Activated naive CD8-positive, alpha-beta T cell treated with anti-CD3 and anti-CD28 coated beads, Interleukin-2, amount 10 ng/mL, durations not matched to agents 7 days and 5 days (primary cell): ENCODE data around the gene UQCC2. TPM values are rescaled to one million over a fixed set of nuclear protein-coding genes. Genes with fewer than 3 reads are reported as not detected.

ENCODE experiments used
- ATAC-seq: fragments of 150-1000 bp; cut with Tn5 transposase; one replicate; pipeline ENCODE4 v1.10.0; 2021; ENCODE audit warnings: low read depth, moderate library complexity
- POLR2A ChIA-PET: fragments of 350-600 bp; sonication (Branson Sonifier 250); formaldehyde crosslinking; loops from one replicate; lab custom pipeline; 2021; ENCODE audit warnings: antibody characterized with exemption; lab: Charles Lee
- DNase-seq: peaks from one replicate; pipeline ENCODE4 v3.0.0; 2021
- H3K27ac Mint-ChIP-seq: one replicate; pipeline ENCODE4 v1.8.0; 2022; ENCODE audit warnings: mild to moderate bottlenecking, mixed read lengths
- H3K27me3 Mint-ChIP-seq: one replicate; pipeline ENCODE4 v1.8.0; 2022; ENCODE audit warnings: mild to moderate bottlenecking, moderate library complexity, mixed read lengths
- H3K36me3 Mint-ChIP-seq: one replicate; pipeline ENCODE4 v1.8.0; 2021; ENCODE audit warnings: mild to moderate bottlenecking, mixed read lengths
- H3K4me1 Mint-ChIP-seq: one replicate; pipeline ENCODE4 v1.8.0; 2021; ENCODE audit warnings: mixed read lengths
- H3K4me3 Mint-ChIP-seq: one replicate; pipeline ENCODE4 v1.8.0; 2022; ENCODE audit warnings: mild to moderate bottlenecking, moderate library complexity, mixed read lengths
- H3K9me3 Mint-ChIP-seq: one replicate; pipeline ENCODE4 v1.8.0; 2021; ENCODE audit warnings: mixed read lengths
- total RNA-seq, 2 experiments: library from RNA; stranded (reverse); gene quantifications; one replicate each; pipeline ENCODE4 v1.2.3, GENCODE V29; 2021

Gene UQCC2
- total RNA-seq, 2 experiments from 2014 or later: 60.9 to 64.0 TPM

DNA sequence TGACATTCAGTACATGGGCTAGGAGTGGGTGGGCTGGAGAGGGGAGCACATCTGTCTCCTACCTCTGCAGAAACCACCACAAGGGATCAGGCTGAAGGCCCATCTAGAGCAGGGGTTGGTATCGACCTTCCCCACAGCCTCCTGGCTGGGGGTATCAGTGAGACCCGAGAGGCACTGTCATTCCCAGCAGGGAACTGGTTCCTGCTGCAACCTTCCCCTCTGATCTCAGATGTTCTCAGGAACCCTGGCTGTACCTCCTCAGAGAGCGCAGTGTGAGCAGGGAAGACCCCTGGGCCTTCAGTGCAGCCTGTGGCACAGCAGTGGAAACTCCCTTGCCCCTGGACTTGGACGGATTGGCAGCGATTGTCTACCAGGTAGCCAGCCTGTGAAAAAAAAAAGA lies 27.4 kb upstream of the UQCC2 start:
- Mint-ChIP-seq H3K4me3 (no peak overlapping the region), H3K4me1 (no peaks in the 10 kb centered on the region), H3K27ac (no peak overlapping the region), H3K27me3 (peaks cover 13% of the 10 kb centered on the region), H3K36me3 (no peaks in the 10 kb centered on the region), H3K9me3 (no peaks in the 10 kb centered on the region)
- POLR2A ChIA-PET: no interaction called here
- ATAC-seq: no peak
- DNase-seq: no peak

DNA sequence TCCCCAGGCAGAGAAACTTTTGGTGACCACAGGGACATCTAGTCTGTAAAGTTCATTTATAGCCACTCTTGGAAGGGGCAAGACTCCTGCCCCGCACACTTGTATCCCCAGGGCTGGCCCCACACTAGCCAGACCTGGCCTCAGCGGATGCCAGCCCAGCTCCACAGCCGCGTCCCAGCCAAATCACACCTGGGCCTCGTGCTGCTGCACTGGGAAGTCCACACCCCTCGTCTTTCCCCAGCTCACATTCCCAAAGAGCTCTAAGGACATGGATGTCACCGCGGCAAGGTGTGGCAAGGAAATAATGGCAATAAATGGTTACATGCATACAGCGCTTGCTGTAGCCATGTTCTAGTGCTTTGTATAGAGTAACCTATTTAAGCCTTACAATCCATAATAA lies 26.7 kb upstream of the UQCC2 start:
- DNase-seq (no peak), ATAC-seq (no peak)
- Mint-ChIP-seq H3K27me3 (peaks cover 6% of the 10 kb centered on the region), H3K4me3 (no peak overlapping the region), H3K36me3 (no peaks in the 10 kb centered on the region), H3K4me1 (no peaks in the 10 kb centered on the region), H3K27ac (no peak overlapping the region), H3K9me3 (no peaks in the 10 kb centered on the region)
- POLR2A ChIA-PET: no interaction called here

DNA sequence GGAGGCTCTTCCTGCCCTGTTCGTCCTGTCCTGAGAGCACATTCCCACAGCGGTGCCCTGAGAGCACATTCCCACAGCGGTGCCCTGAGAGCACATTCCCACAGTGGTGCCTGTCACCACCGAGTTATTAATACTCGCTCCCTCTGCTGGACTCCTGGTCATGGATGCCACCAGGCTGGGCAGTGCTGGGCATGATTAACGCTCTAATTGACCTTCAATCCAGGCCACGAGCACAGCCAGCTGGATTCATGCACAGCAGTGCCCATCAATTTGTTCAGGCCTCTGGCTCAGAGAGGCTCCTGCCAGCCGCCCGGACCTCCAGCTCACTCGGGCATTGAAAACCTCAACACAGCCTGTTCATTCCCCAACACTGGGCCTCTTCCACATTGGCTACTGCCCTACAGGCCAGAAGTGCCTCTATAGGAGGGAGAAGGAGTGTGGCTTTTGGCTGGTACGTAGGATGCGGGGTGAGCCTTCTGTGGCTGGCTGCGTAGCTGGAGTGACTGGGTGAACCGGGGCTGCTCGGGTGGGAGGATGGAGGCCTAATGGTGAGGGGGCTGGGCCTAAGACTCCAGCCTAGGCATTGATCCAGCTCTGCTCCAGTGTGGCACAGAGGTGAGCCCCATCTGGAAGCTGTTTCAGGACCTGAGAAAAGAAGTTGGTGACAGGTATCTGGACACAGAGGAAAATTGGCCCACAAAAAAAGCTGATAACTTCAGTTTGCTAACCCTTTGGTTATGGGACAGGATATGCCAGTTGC lies 25.9 kb upstream of the UQCC2 start:
- DNase-seq (no peak), ATAC-seq (no peak)
- no peaks in the 10 kb centered on the region for H3K27me3 Mint-ChIP-seq
- no peak overlapping the region for H3K4me3 Mint-ChIP-seq
- no peaks in the 10 kb centered on the region for H3K9me3 Mint-ChIP-seq
- no peak overlapping the region for H3K27ac Mint-ChIP-seq
- POLR2A ChIA-PET: no interaction called here
- no peaks in the 10 kb centered on the region for H3K36me3 Mint-ChIP-seq
- H3K4me1 Mint-ChIP-seq: no peaks in the 10 kb centered on the region

DNA sequence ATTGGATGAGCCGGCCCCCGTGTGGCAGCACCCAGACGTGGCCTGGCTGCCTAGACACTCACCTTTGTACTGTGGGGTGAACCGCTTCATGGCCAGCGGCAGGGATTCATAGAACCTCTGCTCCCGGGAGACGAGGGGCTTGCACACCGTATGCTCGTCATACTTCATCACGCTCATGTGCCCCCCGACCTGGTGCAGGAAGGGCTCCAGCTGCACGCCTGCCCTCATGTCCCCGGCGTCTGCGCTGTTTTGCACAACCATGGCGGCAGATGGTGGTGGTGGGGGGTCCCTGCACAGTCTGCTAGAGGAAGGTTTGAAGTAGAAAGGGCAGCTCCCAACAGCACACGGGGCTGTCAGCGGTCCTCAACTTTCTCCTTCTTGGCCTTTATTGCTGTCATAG lies 23.7 kb upstream of the UQCC2 start:
- H3K9me3 Mint-ChIP-seq: no peaks in the 10 kb centered on the region
- no peak overlapping the region for H3K27ac Mint-ChIP-seq
- H3K4me3 Mint-ChIP-seq: no peak overlapping the region

GRCh38 chr6:33733709-33734007 lies 22.2 kb upstream of the UQCC2 start:
- Mint-ChIP-seq H3K4me3 (no peak overlapping the region), H3K4me1 (no peaks in the 10 kb centered on the region), H3K27ac (no peak overlapping the region), H3K9me3 (no peaks in the 10 kb centered on the region), H3K36me3 (no peaks in the 10 kb centered on the region), H3K27me3 (no peaks in the 10 kb centered on the region)
- ATAC-seq (no peak), DNase-seq (no peak)
- POLR2A ChIA-PET: no interaction called here

More for the DNA sequence above, 23.7 kb upstream of the UQCC2 start:
- POLR2A ChIA-PET: no interaction called here
- DNase-seq: no peak
- Mint-ChIP-seq H3K27me3 (no peaks in the 10 kb centered on the region), H3K36me3 (no peaks in the 10 kb centered on the region), H3K4me1 (no peaks in the 10 kb centered on the region)
- ATAC-seq: no peak

- Mint-ChIP-seq H3K4me1 (no peaks in the 10 kb centered on the region), H3K27ac (no peak overlapping the region)
- POLR2A ChIA-PET: no interaction called here
These were observed 21.6 kb upstream of the UQCC2 start for GRCh38 chr6:33732817-33733708.

DNA sequence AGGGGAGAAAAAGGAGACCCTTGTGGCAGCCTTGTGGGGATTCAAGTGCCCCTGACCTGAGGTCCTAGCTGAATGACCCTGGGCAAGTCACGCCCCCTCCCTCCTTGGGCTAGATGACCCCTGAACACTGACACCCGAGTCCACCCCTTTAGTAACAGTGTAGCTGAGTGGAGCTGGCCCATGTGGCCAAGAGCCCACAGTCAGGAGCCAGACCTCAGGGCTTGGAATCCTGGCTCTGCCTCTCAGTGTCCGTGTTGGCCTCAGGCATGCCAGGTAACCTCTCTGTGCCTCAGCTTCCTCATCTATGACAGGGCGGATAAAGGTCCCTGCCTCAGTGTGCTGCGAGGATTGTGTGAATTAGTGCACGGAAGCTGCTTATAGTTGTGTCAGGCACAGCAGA lies 20.9 kb upstream of the UQCC2 start:
- Mint-ChIP-seq H3K4me3 (no peak overlapping the region), H3K36me3 (no peaks in the 10 kb centered on the region), H3K27me3 (no peaks in the 10 kb centered on the region), H3K4me1 (no peaks in the 10 kb centered on the region), H3K9me3 (no peaks in the 10 kb centered on the region), H3K27ac (no peak overlapping the region)
- DNase-seq: no peak
- no peak for ATAC-seq
- POLR2A ChIA-PET: no interaction called here

More at GRCh38 chr6:33732817-33733708, 21.6 kb upstream of the UQCC2 start:
- H3K27me3 Mint-ChIP-seq: no peaks in the 10 kb centered on the region
- no peak overlapping the region for H3K4me3 Mint-ChIP-seq
- H3K36me3 Mint-ChIP-seq: no peaks in the 10 kb centered on the region
- no peak for ATAC-seq
- no peaks in the 10 kb centered on the region for H3K9me3 Mint-ChIP-seq
- no peak for DNase-seq

DNA sequence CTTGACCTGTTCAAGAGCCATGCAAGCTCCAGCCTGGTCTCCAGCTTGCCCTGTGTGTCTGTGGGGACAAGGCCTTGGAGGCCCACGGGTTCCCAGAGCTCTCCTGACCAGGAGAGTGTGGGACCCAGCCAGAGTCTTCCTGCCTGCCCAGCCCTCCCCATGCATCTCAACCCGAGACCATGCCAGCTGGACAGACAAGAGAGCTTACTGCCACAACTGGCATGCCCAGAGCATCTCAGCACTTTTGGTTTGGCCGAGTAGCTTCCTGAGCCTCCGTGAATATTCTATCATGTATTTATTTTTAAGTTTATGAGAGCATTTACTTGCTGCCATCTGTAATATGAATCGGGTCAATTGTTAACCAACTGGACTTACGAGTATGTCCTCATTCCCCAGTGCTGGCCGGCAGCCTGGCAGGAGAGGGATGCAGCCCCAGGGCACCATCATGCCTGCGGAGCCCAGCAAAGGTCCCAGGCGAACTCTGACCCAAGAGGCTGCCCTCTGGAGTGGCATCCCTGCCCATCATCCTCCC lies 20.3 kb upstream of the UQCC2 start:
- Mint-ChIP-seq H3K36me3 (no peaks in the 10 kb centered on the region), H3K4me1 (no peaks in the 10 kb centered on the region), H3K27me3 (no peaks in the 10 kb centered on the region)

DNA sequence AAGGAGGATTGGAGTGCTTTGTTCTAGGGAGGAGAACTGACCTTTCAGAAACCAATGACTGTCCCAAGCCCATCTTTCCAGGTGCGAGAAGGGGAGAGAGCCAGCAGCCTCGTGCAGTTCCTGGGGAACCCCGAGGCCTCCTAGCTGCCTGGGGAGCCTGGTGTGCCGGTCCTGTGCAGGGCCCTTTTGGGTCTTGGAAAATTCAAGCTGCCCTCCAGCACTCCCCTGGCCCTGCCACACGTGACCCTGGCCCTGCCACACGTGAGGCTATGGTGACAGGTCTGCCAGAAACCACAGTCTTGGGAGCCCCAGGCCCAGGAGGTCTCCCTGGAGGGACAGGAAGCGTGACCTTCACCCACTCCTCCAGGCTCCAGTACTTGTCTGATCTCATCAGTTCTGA lies 19.5 kb upstream of the UQCC2 start:
- ATAC-seq (no peak), DNase-seq (no peak)
- POLR2A ChIA-PET: no interaction called here
- H3K36me3 Mint-ChIP-seq: no peaks in the 10 kb centered on the region
- H3K27ac Mint-ChIP-seq: no peak overlapping the region
- no peak overlapping the region for H3K4me3 Mint-ChIP-seq
- H3K27me3 Mint-ChIP-seq: peaks cover 2% of the 10 kb centered on the region
- no peaks in the 10 kb centered on the region for H3K9me3 Mint-ChIP-seq
- no peaks in the 10 kb centered on the region for H3K4me1 Mint-ChIP-seq

More for the DNA sequence above, 20.3 kb upstream of the UQCC2 start:
- ATAC-seq (no peak), DNase-seq (no peak)
- POLR2A ChIA-PET: no interaction called here
- no peaks in the 10 kb centered on the region for H3K9me3 Mint-ChIP-seq
- no peak overlapping the region for H3K4me3 Mint-ChIP-seq
- no peak overlapping the region for H3K27ac Mint-ChIP-seq

GRCh38 chr6:33730611-33731010 lies 19.1 kb upstream of the UQCC2 start:
- no peak for DNase-seq
- no peak overlapping the region for H3K27ac Mint-ChIP-seq
- H3K36me3 Mint-ChIP-seq: no peaks in the 10 kb centered on the region
- H3K27me3 Mint-ChIP-seq: peaks cover 2% of the 10 kb centered on the region
- no peaks in the 10 kb centered on the region for H3K4me1 Mint-ChIP-seq
- no peak overlapping the region for H3K4me3 Mint-ChIP-seq
- POLR2A ChIA-PET: no interaction called here
- no peaks in the 10 kb centered on the region for H3K9me3 Mint-ChIP-seq
- ATAC-seq: no peak

DNA sequence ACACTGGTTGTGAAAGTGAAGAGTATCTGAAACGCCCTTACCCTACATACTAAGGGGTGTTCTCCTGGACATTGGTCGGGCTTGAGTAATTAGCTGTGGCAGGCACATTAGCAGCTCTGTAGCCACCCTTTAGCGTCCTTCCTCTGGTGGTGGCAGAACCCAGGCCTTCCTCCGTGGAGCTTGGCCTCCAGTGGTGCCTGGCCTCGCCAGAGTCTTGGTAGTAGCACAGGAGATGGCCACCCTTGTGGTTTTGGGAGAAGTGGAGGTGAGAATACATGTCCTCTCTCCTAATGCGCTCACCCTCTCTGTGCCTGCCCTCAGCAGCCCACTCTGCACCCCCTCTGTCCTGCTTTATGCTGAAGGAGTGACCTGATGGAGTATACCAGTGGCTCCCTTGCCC lies 17.6 kb upstream of the UQCC2 start:
- Mint-ChIP-seq H3K9me3 (no peaks in the 10 kb centered on the region), H3K4me1 (peaks cover 8% of the 10 kb centered on the region), H3K27ac (no peak overlapping the region), H3K27me3 (peaks cover 4% of the 10 kb centered on the region), H3K4me3 (no peak overlapping the region), H3K36me3 (no peaks in the 10 kb centered on the region)
- ATAC-seq (no peak), DNase-seq (no peak)
- POLR2A ChIA-PET: no interaction called here

DNA sequence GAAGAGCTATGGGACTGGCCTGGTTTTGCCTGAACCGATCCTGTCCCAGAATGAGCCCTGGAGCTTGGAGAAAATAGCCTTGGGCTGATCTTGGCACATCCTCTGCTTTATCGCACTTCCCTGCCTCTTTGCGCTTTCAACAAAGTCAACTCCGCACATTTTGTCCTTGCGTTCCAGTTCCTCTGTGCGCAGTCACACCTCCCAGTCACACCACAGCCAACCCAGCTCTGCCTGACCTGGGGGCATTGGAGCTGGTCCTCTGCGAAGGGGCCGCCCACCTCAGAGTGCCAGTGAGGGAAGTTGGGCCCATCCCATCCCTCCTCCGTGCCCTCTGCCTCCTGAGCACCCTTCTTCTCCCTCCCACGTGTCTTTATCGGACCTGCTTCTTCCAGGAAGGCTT lies 16.9 kb upstream of the UQCC2 start:
- Mint-ChIP-seq H3K9me3 (no peaks in the 10 kb centered on the region), H3K27ac (no peak overlapping the region), H3K4me1 (peaks cover 11% of the 10 kb centered on the region), H3K36me3 (no peaks in the 10 kb centered on the region), H3K27me3 (peaks cover 11% of the 10 kb centered on the region), H3K4me3 (no peak overlapping the region)
- DNase-seq (no peak), ATAC-seq (no peak)
- POLR2A ChIA-PET: no interaction called here

DNA sequence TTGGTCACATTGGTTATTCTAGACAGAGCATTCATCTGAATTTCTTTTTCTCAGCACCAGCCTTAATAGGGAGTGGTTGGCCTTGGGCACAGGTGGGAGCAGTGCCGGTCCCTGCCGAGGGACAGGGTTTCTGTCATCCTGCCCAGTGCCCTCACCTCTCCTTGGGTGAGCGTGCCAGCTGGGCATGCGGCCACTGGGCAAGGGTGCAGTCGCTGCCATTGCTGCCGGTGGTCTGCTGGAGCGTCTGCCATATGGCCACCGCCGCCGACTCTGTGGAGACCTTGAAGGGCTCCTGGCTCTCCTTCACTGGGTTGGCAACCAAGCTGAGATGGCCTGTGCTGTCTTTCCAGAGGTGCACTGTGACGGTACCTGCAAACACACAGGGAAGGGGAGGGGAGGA lies 16.4 kb upstream of the UQCC2 start:
- POLR2A ChIA-PET: no interaction called here
- Mint-ChIP-seq H3K27me3 (peaks cover 13% of the 10 kb centered on the region), H3K4me1 (peaks cover 11% of the 10 kb centered on the region)

GRCh38 chr6:33727126-33727525 lies 15.6 kb upstream of the UQCC2 start:
- POLR2A ChIA-PET: no interaction called here
- H3K27me3 Mint-ChIP-seq: peaks cover 16% of the 10 kb centered on the region
- no peak overlapping the region for H3K4me3 Mint-ChIP-seq
- no peaks in the 10 kb centered on the region for H3K9me3 Mint-ChIP-seq
- peaks cover 11% of the 10 kb centered on the region for H3K4me1 Mint-ChIP-seq
- no peak for ATAC-seq
- no peaks in the 10 kb centered on the region for H3K36me3 Mint-ChIP-seq
- H3K27ac Mint-ChIP-seq: no peak overlapping the region
- no peak for DNase-seq

More for the DNA sequence above, 16.4 kb upstream of the UQCC2 start:
- DNase-seq (no peak), ATAC-seq (no peak)
- Mint-ChIP-seq H3K36me3 (no peaks in the 10 kb centered on the region), H3K27ac (no peak overlapping the region), H3K4me3 (no peak overlapping the region), H3K9me3 (no peaks in the 10 kb centered on the region)
